DND-41 (cell line): Measurements from ENCODE around the gene GPC5.

Experiments used
- CTCF ChIP-seq: IDR thresholded peaks from 2 replicates; pipeline ENCODE4 v1.5.1; 2012; ENCODE audit warnings: borderline replicate concordance, low read length, moderate library complexity, mild to moderate bottlenecking; ENCODE audit not compliant: poor library complexity, severe bottlenecking; ENCODE audit errors: extremely low read depth
- EZH2 ChIP-seq: IDR thresholded peaks from 3 replicates; pipeline ENCODE4 v1.6.1; 2012; ENCODE audit warnings: borderline replicate concordance, low read depth, mild to moderate bottlenecking, moderate library complexity, low read length, inconsistent platforms; ENCODE audit not compliant: severe bottlenecking

DNA sequence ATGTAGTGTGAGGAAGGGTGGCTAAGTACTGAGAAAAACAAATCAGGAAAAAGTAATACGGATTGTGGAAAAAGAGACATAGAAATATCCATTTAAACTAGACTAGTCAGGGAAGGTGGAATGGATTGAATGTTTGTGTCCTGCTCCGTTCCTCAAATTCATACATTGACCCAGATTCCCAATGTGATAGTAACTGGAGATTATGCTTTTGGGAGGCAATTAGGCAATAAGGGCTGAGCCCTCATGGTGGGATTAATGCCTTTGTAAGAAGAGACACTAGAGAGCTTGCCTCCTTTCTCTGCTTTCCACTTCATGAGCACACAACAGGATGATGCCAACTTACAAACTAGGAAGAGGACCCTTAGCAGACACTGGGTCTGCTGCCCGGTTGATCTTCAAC is 1063.0 kb downstream of the GPC5 start:
- TF ChIP-seq CTCF (no peak), EZH2 (no peak)
